Gastroesophageal sphincter (tissue), 4 donors: ENCODE results near the gene INPP5A. TPM values are rescaled to one million over a fixed set of nuclear protein-coding genes. Genes with fewer than 3 reads are reported as not detected.

Experiments
- ATAC-seq: fragments of 150-250 bp; one replicate; pipeline ENCODE4 v1.9.1; 2016; ENCODE audit warnings: mild to moderate bottlenecking, moderate library complexity
- H3K27ac ChIP-seq, 4 donors: fragments of 200-600 bp; sonication (generic) in 3 of 4; 1 replicate in 3 of 4; 2 replicates in 1 of 4; pipeline ENCODE4 v1.5.1; 2016 to 2019
- H3K27me3 ChIP-seq: fragments of 200-600 bp; sonication (generic); one replicate; pipeline ENCODE4 v1.5.1; 2019
- H3K36me3 ChIP-seq, 2 donors: fragments of 200-600 bp; sonication (generic); one replicate each; pipeline ENCODE4 v1.5.1; 2019; ENCODE audit warnings: control low read depth in 1 of 2
- H3K4me1 ChIP-seq, 3 donors: fragments of 200-600 bp; sonication (generic); 1 replicate in 2 of 3; 2 replicates in 1 of 3; pipeline ENCODE4 v1.5.1; 2016 to 2019; ENCODE audit warnings: control low read depth in 2 of 3
- H3K4me3 ChIP-seq, 2 donors: fragments of 200-600 bp; sonication (generic); one replicate each; pipeline ENCODE4 v1.5.1; 2019; ENCODE audit warnings: mild to moderate bottlenecking in 1 of 2, moderate library complexity in 1 of 2
- H3K9me3 ChIP-seq, 3 donors: fragments of 200-600 bp; sonication (generic); one replicate each; pipeline ENCODE4 v1.5.1; 2017 to 2019; ENCODE audit warnings: control low read depth in 2 of 3
- CTCF ChIP-seq, 4 experiments: fragments of 200-600 bp in 2 of 4; fragments of 450-650 bp in 2 of 4; sonication (generic) in 1 of 4; IDR thresholded peaks; one replicate each; pipeline ENCODE4 v1.5.1; 2017 to 2019; ENCODE audit warnings: antibody characterized with exemption in 4 of 4, mild to moderate bottlenecking in 2 of 4, moderate library complexity in 2 of 4
- EP300 ChIP-seq: sonication (generic); formaldehyde crosslinking; IDR thresholded peaks from one replicate; pipeline ENCODE4 v1.6.1; 2017; ENCODE audit warnings: antibody characterized with exemption, mild to moderate bottlenecking
- POLR2A ChIP-seq, 2 donors: fragments of 450-650 bp; IDR thresholded peaks; one replicate each; pipeline ENCODE4 v1.6.1; 2017; ENCODE audit warnings: antibody characterized with exemption in 2 of 2, mild to moderate bottlenecking in 2 of 2, moderate library complexity in 1 of 2
- POLR2AphosphoS5 ChIP-seq: sonication (generic); formaldehyde crosslinking; IDR thresholded peaks from one replicate; pipeline ENCODE4 v1.6.1; 2017; ENCODE audit warnings: antibody characterized with exemption
- WGBS, 2 donors: methylation state at CpG; one replicate each; pipeline ENCODE4 v1.1.5; 2018; ENCODE audit warnings: low coverage in 1 of 2; 5-methylcytosine and 5-hydroxymethylcytosine counted together
- total RNA-seq, 4 donors: library from RNA; depleted of rRNA; stranded (reverse); fragments of >200 nt; gene quantifications; one replicate each; pipeline ENCODE4 v1.1.0, GENCODE V29; 2016

Gene INPP5A
- total RNA-seq, 4 donors from 2014 or later, result 111 to 288 (median 215) TPM

DNA sequence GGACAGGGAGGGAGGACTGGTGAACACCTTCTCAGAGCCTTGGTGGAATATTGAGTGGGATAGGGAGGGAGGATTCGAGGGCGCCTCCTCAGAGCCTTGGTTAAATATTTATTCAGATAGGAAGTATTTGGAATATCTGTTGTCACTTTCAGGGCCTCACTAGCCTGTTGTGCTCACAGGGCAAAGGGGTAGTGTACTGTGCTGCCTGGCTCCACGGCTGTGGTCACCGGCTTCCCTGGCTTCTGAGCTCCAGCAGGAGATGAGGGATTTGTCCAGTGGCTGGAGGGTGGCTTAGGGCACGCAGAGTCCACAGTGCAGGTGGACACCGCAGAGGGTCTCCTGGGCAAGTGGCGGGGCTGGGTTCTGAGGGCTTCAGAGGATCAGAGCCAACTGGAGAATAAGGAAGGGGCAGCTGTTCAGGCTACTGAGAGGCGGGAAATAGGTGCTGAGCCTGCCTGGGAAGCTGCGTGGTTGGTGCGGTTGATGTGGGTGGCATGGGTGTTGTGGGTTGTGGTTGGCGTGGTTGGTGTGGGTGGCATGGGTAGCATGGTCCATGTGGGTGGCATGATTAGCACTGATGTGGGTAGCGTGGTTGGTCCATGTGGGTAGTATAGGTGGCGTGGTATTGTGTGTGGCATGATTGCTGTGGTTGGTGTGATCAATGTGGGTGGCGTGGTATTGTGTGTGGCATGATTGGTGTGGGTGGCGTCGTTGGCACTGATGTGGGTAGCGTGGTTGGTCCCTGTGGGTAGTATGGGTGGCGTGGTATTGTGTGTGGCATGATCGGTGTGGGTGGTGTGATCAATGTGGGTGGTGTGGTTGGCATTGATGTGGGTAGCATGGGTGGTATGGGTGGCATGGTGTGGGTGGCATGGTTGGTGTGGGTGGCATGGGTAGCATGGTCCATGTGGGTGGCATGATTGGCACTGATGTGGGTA lies 16.7 kb downstream of the INPP5A start:
- no peak for ATAC-seq
- Histone ChIP-seq H3K36me3 (no peaks in the 10 kb centered on the region), H3K4me1 (peaks cover 0 to 93% (median 36%) of the 10 kb centered on the region in 3 donors), H3K4me3 (no peak overlapping the region), H3K27me3 (no peaks in the 10 kb centered on the region), H3K27ac (no peak overlapping the region), H3K9me3 (no peaks in the 10 kb centered on the region)
- WGBS, 2 donors, result 82 to 96% methylated on average over 14 to 15 of the region's 19 CpGs
- TF ChIP-seq EP300, result no peak
- no peak for TF ChIP-seq POLR2A (IDR thresholded peaks at IDR 0.05)
- no peak for TF ChIP-seq CTCF (IDR thresholded peaks at IDR 0.05)
- TF ChIP-seq POLR2AphosphoS5, result no peak

DNA sequence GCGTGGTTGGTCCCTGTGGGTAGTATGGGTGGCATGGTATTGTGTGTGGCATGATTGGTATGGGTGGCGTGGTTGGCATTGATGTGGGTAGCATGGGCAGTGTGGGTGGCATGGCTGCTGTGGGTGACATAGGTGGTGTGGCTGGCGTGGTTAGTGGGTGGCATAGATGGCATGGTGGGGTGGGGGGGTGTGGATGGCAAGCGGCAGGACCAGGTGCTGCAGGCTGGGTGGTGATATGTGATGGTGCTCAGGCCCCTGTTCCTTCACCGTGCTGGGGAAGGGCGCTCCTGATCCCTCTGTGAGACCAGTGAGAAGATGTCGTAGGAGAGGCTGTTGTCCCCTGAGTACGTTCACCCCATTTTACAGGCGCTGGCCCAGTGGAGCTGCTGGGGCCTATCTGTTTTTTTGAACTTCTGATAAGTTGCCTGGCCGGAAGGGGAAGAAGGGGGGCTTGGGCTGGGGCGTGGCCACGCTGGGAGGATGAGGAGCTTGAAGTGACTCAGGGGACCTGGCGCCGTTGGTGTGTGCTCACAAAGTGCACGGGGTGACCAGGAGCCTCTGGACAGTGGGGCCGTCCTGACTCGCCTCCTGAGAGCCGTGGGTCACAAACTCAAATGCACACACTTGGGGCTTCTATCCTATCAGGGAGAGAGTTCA lies 17.5 kb downstream of the INPP5A start:
- no peaks in the 10 kb centered on the region for H3K9me3 ChIP-seq
- TF ChIP-seq POLR2AphosphoS5, result no peak
- no peak for TF ChIP-seq POLR2A (IDR thresholded peaks at IDR 0.05)
- TF ChIP-seq CTCF (IDR thresholded peaks at IDR 0.05), result no peak
- no peak for TF ChIP-seq EP300
- H3K27ac ChIP-seq, result peak overlapping the region in 2 of 4 donors; percentile 9 to 14
- H3K27me3 ChIP-seq, result no peaks in the 10 kb centered on the region
- H3K4me1 ChIP-seq, result peaks cover 0 to 93% (median 32%) of the 10 kb centered on the region in 3 donors
- H3K4me3 ChIP-seq, result no peak overlapping the region
- no peak for ATAC-seq
- WGBS, 2 donors, result 72 to 73% methylated on average over 7 to 8 of the region's 18 CpGs
- no peaks in the 10 kb centered on the region for H3K36me3 ChIP-seq

- no peak overlapping the region for H3K4me3 ChIP-seq
- H3K36me3 ChIP-seq, result no peaks in the 10 kb centered on the region
- H3K27me3 ChIP-seq, result no peaks in the 10 kb centered on the region
- TF ChIP-seq POLR2AphosphoS5 (no peak), EP300 (no peak), POLR2A (IDR thresholded peaks at IDR 0.05) (no peak), CTCF (IDR thresholded peaks at IDR 0.05) (no peak)
- WGBS, 2 donors, result 60 to 61% methylated on average over 1 to 7 of the region's 22 CpGs
- peaks cover 0 to 93% (median 27%) of the 10 kb centered on the region in 3 donors for H3K4me1 ChIP-seq
- peak overlapping the region in 2 of 4 donors; percentile 9 to 14 for H3K27ac ChIP-seq
- ATAC-seq, result no peak
- no peaks in the 10 kb centered on the region for H3K9me3 ChIP-seq
These were observed 18.3 kb downstream of the INPP5A start for GRCh38 chr10:132555648-132556575.

- no peaks in the 10 kb centered on the region for H3K36me3 ChIP-seq
- TF ChIP-seq EP300 (no peak), POLR2AphosphoS5 (no peak), POLR2A (IDR thresholded peaks at IDR 0.05) (no peak), CTCF (IDR thresholded peaks at IDR 0.05) (no peak)
- no peak for ATAC-seq
- no peaks in the 10 kb centered on the region for H3K9me3 ChIP-seq
- WGBS, 2 donors, result 82% methylated on average over 11 of the region's 18 CpGs; no CpG with 5 or more reads in 1 of the 2 donors
- H3K4me3 ChIP-seq, result no peak overlapping the region
- peak overlapping the region in 1 of 4 donors; percentile 31 for H3K27ac ChIP-seq
- H3K27me3 ChIP-seq, result no peaks in the 10 kb centered on the region
- peaks cover 0 to 93% (median 20%) of the 10 kb centered on the region in 3 donors for H3K4me1 ChIP-seq
These were observed 19.4 kb downstream of the INPP5A start for GRCh38 chr10:132556994-132557441.
